GM19238 (cell line): ENCODE data around the gene GGT7.
"Not testable (repeated sequence)": the region's sequence is repeated elsewhere in the genome, so short reads cannot be mapped to it uniquely, and the experiment has no call there.

Experiments
- DNase-seq: peaks from one replicate; pipeline ENCODE4 v3.0.0; 2011; ENCODE audit warnings: low spot score; ENCODE audit not compliant: insufficient read length

The GGT7 gene

DNA sequence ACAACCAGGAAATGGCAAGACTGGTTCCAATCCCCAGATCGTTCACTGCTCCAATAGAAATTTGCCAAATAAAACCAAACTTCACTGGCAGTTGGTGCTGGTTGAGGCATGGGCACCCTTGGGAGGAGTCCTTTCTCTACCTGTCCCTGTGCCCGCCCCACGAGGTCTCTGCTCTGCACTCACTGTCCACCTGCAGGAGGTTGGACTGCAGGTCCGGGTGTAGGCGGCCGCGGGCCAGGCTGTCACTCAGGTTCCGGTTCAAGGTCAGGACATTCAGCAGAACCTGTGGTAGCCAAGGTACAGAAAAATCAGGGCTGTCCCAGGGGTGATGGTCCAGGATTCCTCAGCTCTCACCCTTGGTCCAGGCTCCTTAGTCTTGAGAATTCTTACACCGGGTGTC, 22.9 kb downstream of the GGT7 start:
- DNase-seq: no peak

DNA sequence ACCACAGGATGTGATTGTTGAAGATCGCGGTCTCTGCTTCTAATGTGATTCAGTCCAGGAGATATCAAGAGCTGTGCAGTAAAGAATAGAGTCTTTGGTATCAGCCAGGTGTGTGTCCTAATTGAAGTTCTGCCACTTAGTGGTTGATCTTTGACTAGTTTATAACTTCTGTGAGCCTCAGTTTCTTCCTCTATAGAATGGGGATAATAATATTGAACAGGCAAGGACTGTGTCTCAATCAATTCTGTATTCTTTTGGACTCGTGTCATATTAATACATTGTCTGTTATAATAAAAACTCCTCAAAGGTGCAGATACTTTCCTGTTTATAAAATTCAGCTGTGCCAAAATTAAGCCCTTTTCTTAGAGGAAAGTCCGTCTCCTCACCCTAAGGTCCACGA, 24.1 kb downstream of the GGT7 start:
- no peak for DNase-seq

DNA sequence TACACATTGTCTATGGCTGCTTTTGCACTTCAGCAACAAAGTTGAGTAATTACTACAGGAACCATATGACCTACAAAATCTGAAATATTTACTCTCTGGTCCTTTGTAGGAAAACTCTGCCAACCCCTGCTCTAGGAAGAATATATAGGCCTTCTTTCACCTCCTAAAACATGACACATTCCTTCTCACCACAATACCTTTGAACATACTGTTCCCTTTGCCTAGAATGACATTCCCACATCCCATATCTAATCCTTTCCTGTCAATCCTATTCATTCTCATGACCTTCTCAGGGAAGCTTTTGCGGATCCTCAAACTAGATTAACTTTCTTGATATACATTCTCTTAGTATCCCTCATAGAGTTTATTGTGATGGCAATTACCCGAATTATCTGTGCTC, 29.2 kb downstream of the GGT7 start:
- no peak for DNase-seq

DNA sequence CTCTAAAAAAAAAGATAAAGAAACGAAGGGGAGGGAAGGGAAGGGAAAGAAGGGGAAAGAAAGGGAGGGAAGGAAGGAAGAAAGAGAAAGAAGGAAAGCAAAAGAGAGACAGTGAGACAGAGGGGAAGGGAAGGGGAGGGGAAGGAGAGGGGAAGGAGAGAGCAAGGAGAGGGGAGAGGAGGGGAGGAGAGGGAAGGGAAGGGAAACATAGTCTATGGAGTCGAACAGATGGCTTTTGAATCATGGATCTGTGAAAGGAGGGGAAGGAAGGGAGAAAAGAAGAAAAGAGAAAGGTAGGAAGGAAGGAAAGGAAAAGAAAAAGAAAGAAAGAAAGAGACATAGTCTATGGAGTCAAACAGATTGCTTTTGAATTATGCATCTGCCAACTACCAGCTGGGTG, 30.5 kb downstream of the GGT7 start:
- DNase-seq: no peak

DNA sequence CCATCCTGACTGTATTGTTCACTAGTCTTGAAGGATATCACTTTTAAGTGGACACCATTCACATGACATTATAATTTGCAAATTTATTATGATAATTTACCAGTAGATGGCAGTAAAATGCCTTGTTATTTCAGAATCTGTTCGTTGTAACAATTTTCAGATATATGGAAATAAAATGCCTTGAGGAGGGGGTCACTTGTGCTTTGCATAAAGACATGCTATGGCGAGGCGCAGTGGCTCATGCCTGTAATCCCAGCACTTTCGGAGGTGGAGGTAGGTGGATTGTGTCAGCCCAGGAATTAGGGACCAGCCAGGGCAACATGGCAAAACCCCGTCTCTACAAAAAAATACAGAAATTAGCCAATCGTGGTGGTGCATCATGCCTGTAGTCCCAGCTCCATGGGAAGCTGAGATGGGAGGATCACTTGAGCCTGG, 38.2 kb downstream of the GGT7 start:
- no peak for DNase-seq

DNA sequence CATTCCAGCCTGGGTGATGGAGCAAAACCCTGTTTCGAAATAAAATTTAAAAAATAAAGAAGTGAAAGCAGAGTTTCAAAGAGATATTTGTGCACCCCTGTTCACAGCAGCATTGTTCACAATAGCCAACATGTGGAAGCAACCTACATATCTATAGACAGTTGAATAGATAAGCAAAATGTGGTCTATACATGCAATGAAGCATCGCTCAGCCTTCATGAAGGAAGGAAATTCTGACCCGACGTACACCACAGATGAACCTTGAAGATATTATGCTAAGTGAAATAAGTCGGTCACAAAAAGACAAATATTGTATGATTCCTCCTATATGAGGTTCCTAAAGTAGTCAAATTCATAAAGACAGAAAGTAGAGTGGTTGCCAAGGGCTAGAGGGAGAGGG, 40.7 kb downstream of the GGT7 start:
- no peak for DNase-seq

DNA sequence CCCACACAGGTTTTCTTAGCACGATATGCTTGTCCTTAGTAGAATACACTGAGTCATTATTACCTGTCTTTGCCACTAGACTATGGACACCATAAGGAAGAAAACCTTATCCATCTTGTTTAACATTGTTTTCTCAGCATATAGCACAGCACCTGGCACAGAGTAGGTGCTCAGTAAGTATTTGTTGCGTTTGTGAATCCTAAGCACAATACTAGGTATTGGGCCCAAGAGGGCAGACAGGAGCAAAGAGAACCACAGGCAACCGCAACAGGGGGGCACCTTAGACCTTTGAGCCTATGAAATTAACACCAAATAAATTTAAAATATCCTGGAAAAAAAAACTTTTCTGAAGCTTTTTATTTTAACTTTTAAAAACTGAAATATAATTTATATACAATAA, 43.5 kb downstream of the GGT7 start:
- no peak for DNase-seq

DNA sequence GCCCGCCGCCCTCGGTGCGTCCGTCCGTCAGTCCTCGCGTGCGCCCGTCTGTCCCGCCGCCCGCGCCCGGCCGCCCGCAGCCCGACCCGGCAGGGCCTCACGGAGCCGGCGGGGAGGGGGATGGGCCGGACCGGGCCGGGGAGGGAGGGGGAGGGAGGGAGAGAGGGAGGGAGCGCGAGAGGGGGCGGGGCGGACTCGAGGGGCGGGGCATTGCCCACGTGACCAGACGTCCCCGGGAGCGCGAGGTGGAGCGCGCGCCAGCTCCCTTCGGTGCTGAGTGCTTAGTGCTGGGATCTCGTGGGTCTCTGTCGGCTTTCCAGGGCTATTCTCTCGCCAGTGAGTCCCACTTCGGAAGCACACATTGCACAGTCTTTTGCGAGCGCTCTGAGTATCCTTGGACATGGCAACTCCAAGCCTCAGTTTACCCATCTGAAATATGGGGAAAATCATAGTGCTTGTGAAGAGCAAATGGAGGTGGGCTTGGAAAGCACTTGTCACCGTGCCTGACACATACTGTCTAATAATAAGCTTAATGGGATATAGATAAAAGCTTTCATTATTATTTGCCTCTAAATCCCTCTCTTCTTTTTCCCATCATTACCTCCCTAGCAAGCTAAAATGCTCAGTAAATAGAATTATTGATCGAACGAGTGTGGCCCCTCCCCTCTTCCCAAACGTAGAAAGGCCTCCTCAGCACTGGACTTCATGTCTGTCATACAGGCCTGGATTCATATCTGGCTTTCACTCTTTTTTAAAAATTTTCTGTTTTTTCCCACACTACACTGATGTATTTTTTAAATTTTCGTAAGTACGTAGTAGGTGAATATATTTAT, 46.9 kb downstream of the GGT7 start, which contains the start of gene NCOA6:
Gene NCOA6, minus strand, starts transcription at position 122 of the 833 bp plus-strand sequence. CDS start 43,296 bp downstream, outside the sequence.
- DNase-seq: peak; percentile 75

DNA sequence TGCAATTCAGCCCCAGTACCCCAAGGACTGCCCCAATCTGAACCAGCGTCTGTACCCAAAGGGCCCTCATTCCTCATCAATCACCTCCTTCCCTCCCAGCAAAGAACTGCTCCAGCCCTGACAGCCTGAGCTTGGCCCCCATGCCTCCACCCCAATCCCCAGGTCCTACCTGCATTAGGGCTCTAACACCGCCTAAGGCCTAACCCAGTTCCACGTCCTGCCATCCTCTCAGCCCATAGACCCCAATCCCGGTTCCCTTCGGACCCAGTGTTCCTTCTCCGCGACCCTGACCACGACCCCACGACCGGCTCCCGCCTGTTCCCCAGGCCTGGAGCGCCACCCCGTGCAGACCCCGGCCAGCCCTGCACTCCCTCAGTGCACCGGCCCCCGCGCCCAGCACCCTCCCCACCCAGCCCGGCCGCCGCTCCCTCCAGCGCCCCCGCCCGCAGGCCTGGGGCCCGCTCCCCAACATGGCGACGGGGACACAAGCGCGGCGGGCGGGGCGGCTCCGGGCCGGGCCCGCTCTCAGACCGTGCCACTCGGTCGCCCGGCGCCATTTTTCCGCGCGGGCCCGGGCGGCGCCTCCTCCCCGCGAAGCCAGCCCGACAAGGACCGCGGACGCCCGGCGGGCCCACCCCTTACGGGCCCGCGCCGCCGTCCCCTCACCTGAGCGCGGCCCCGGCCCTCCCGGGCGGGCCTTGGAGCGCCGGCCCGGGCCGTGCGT, 47.7 kb downstream of the GGT7 start:
- peak; percentile 66 for DNase-seq

DNA sequence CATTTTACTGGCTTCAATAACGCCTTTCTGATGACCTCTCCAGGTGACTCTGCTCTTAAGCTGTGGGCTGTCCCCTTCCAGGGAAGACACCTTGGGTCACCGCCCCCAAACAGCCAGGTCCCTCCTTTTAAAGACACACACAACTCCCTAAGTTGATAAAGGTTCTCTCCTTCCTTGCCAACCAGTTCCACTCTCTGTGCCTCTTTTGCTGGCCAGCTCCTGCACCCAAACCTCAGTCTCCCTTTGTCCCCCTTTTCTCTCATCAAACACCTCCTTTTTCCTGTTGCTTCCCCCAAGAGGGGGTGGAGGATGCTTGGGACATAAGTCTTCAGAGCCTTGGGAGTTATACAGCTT, 48.2 kb downstream of the GGT7 start:
- DNase-seq: peak; percentile 65

DNA sequence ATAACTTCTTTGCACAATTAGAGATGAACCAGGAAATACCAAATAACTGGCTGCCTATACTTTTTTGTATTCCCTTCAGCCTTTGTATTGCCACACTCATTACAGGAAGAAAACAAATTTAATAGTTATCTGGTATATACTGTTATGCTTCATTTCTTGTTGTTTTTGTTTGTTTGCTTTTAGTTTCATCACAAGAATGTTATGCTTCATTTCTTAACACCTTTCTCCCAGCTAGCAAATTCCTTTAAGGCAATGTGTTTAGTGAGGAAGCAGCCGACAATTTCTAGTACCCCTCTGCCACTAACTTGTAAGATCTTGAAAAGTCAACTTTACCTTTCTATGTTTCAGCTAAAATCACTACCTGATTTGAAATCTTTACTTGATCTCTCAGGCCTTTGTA, 48.6 kb downstream of the GGT7 start:
- no peak for DNase-seq

DNA sequence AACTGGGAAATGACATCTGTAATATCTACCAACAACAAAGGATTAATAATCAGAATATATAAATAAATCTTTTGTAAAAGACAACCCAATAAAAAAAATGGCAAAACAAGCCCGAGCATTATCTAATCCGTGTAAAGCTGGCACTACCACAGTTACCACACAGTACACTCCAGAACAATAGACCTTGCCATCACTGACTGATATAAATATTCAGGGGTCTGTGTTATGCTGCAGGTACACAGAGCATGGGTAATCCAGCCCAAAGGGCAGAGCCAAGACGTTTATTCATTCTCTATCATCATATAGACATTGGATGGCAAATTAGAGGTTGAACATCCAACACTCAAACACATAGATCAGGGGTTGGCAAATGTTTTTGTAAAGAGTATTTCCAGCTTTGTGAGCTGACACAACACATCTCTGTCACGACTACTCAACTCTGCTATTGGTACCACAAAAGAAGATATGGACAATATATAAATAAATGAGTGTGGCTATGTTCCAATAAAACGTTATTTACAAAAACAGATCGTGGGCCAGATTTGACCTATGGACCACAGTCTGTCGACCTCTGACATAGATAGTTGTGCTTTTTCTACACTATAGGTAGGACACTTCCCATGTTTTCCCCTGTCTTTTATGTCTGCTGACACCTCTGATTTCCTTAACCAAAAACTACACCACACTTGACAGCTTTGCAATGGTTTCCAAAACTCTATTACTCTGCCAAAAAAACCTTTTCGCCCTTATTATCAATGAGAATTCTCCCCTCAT, 51.7 kb downstream of the GGT7 start:
- no peak for DNase-seq

DNA sequence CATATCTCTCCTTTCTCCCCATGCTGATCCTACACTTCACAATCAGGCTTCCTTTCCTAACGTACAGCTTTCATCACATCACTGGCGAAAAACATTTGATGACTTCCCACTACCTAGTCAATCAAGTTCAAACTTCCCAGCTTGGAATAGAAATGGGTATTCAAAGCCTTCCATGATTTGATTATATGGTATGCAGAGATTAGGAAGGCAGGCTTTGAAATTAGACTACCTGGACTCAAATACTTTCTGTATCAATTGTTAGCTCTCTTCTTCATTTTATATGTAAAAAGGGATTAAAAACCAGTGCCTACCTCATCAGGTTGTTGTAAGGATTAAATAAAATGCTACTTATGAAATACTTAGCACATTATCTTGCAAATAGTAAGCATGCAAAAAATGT, 54.9 kb downstream of the GGT7 start:
- no peak for DNase-seq

DNA sequence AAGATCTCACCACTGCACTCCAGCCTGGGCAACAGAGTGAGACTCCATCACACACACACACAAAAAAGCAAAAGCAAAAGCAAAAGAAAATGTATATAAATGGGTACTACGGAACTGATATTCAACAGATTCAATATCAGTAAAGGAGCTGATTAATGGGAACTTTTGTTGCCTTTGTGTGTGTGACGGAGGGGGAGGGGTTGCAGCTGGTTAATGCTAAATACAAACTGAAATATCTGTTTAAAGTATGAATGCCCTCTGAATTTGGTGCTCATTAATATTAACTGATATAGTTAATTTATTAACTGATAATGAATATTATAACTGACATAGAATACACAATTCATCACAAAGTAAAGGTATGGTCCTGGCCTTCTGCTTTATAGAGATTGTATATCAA, 55.6 kb downstream of the GGT7 start:
- DNase-seq: no peak

DNA sequence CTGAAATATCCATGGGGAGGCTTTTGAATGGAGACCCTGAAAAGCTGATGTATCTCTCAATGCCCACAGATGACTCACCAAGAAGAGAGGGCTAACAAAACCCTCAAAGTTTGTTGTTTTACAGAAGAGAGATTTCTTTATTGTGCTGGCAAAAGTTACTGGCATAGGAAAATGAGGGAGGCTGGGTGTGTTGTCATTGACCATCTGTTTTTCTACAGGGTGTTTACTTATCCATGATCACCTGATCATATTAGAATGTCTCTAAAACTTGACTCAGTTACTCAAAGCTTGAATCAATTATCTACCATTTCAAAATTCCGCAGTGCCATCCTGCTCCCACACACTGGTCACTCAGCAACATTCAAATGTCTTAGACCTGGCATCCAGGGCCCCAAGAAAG, 57.0 kb downstream of the GGT7 start:
- DNase-seq: no peak

DNA sequence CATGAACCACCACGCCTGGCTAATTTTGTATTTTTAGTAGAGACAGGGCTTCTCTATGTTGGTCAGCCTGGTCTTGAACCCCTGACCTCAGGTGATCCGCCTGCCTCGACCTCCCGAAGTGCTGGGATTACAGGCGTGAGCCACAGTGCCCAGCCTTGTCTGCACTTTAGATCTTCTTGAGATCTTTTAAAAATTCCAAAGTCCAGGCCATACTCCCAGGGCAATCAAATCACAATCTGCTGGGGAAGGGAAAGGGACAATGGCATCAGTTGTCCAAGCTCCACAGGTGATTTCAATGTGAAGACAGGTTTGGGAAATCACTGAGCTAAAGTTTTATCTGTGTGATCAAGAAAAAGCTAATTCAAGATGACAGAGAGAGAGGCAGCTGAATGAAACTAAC, 64.1 kb downstream of the GGT7 start:
- no peak for DNase-seq

DNA sequence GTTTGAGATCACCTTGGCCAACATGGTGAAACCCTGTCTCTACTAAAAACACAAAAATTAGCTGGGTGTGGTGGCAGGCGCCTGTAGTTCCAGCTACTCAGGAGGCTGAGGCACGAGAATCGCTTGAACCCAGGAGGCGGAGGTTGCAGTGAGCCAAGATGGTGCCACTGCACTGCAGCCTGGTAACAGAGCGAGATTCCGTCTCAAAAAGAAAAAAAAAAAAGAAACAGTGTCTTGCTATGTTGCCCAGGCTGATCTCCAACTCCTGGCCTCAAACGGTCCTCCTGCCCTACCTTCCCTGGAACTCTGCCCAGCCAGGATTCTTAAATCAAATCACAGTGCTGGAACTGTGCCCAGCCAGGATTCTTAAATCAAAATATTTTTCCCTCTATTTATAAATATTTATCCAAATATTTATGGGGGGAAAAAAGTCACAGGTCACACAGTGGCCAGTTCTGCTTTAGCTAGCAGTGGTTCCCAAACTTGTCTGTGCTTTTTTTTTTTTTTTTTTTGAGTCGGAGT, 64.7 kb downstream of the GGT7 start:
- not testable (repeated sequence) for DNase-seq

DNA sequence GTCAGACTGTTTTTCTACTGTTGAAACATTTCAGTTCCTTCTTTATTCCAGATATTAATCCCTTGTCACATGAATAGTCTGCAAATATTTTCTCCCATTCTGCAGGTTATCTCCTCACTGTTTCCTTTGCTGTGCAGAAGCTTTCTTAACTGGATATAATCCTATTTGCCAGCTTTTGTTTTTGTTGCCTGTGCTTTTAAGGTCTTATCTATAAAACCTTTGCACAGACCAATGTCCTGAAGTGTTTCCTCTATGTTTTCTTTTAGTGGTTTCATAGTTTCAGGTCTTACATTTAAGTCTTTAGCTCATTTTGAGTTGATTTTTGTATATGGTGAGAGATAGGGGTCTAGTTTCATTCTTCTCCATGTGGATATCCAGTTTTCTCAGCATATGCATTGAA, 66.4 kb downstream of the GGT7 start:
- DNase-seq: no peak

DNA sequence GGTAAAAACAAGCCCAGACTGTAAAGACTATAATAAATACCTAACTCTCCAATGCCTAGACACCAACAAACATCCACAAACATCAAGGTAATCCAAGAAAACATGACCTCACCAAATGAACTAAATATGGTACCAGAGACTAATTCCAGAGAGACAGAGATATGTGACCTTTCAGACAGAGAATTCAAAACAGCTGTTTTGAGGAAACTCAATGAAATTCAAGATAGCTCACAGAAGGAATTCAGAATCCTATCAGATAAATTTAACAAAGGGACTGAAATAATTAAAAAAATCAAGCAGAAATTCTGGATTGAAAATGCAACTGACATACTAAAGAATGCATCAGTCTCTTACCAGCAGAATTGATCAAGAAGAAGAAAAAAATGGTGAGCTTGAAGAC, 73.8 kb downstream of the GGT7 start:
- no peak for DNase-seq

DNA sequence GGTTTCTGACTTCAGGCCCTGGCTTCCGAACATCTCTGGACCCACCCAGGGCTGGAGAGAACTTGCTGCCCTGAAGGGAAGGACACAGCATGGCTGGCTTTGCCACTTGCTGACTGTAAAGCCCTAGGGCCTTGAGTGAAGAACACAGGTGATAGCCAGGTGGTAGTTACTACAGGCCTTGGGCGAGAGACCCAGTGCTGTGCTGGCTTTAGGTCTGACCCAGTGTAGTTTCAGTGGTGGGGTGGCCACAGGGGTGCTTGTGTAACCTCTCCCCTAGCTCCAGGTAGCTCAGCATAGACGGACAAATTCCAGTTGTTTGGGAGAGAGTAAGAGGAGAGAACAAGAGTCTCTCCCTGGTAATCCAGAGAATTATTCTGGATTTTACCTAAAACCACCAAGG, 74.3 kb downstream of the GGT7 start:
- DNase-seq: no peak

DNA sequence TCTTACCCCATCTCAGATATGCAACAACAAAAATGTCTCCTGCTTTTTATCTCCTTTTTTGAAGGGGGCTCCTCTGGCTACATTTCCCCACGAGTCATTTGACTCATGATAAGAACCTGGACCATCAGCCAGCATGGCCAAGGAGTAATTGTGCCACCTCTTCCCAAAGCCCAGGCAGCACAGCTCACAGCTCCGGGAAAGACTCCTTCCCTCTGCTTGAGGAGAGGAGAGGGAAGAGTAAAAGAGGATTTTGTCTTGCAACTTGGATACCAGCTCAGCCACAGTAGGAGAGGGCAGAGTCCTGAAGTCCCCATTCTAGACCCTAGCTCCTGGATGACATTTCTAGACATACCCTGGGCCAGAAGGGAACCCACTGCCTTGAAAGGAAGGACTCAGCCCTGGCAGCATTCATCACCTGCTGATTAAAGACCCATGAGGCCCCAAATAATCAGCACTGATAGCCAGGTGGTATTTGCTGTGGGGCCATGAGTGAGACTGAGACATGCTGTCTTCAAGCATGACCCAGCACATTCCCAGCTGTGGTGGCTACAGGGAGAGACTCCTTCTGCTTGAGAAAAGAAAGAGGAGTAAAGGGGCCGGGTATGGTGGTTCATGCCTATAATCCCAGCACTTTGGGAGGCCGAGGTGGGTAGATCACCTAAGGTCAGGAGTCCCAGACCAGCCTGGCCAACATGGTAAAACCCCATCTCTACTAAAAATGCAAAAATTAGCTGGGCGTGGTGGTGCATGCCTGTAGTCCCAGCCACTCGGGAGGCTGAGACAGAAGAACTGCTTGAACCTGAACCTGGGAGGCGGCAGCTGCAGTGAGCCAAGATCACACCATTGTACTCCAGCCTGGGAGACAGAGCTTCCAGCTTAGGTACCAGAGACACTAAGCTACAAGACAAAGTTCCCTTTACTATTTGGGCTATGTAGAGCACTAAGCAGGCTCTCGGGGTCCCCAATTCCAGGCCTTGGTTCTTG, 75.4 kb downstream of the GGT7 start:
- DNase-seq: no peak
